ENCODE measurements around the gene DHX58. TPM values are rescaled to one million over a fixed set of nuclear protein-coding genes. Genes with fewer than 3 reads are reported as not detected.

DHX58 gene
- total and polyA plus RNA-seq, 4 experiments from 2014 or later, result 11.9 to 43.3 (median 30.5) TPM

- no peaks in the 10 kb centered on the region for H3K27me3 ChIP-seq (ENCODE audit: insufficient read depth, low read length)
- DNase-seq, result no peak
- H3K4me3 Mint-ChIP-seq, result no peak overlapping the region
- H3K4me1 ChIP-seq (ENCODE audit: insufficient read depth, low read length), result no peaks in the 10 kb centered on the region
- no peaks in the 10 kb centered on the region for H3K9me3 ChIP-seq (ENCODE audit: control insufficient read depth in 1 of 2, low read length in 2 of 2)
- H3K27me3 Mint-ChIP-seq, result peaks cover 6 to 12% of the 10 kb centered on the region in 2 donors
- no peak overlapping the region for H3K4me3 ChIP-seq (ENCODE audit: low read length in 2 of 2)
- no peaks in the 10 kb centered on the region for H3K4me1 Mint-ChIP-seq
- CTCF ChIA-PET (ENCODE audit: partially characterized antibody), result no interaction called here
- POLR2A ChIA-PET (ENCODE audit: partially characterized antibody), result no interaction called here
- H3K27ac Mint-ChIP-seq, result no peak overlapping the region
- H3K27ac ChIP-seq (ENCODE audit: low read depth, low read length), result no peak overlapping the region
- H3K36me3 Mint-ChIP-seq, result no peaks in the 10 kb centered on the region
- no peaks in the 10 kb centered on the region for H3K9me3 Mint-ChIP-seq
- no peaks in the 10 kb centered on the region for H3K36me3 ChIP-seq (ENCODE audit: insufficient read depth, low read length)
- intact Hi-C loops (cut with micrococcal nuclease), result no loop called here
Measured at GRCh38 chr17:42087736-42088705, 24.5 kb downstream of the DHX58 start.

GRCh38 chr17:42087042-42087701 is 25.3 kb downstream of the DHX58 start:
- no peaks in the 10 kb centered on the region for H3K36me3 ChIP-seq (ENCODE audit: insufficient read depth, low read length)
- H3K9me3 Mint-ChIP-seq, result no peaks in the 10 kb centered on the region
- intact Hi-C loops (cut with micrococcal nuclease), result no loop called here
- H3K36me3 Mint-ChIP-seq, result no peaks in the 10 kb centered on the region
- DNase-seq, result no peak
- ChIA-PET POLR2A (ENCODE audit: partially characterized antibody) (no interaction called here), CTCF (ENCODE audit: partially characterized antibody) (no interaction called here)
- no peaks in the 10 kb centered on the region for H3K4me1 Mint-ChIP-seq
- no peak overlapping the region for H3K27ac Mint-ChIP-seq
- no peaks in the 10 kb centered on the region for H3K27me3 ChIP-seq (ENCODE audit: insufficient read depth, low read length)
- H3K4me3 Mint-ChIP-seq, result no peak overlapping the region
- H3K9me3 ChIP-seq (ENCODE audit: control insufficient read depth in 1 of 2, low read length in 2 of 2), result no peaks in the 10 kb centered on the region
- no peaks in the 10 kb centered on the region for H3K4me1 ChIP-seq (ENCODE audit: insufficient read depth, low read length)
- no peak overlapping the region for H3K27ac ChIP-seq (ENCODE audit: low read depth, low read length)
- no peak overlapping the region for H3K4me3 ChIP-seq (ENCODE audit: low read length in 2 of 2)
- peaks cover 6 to 12% of the 10 kb centered on the region in 2 donors for H3K27me3 Mint-ChIP-seq

- ChIA-PET CTCF (ENCODE audit: partially characterized antibody) (no interaction called here), POLR2A (ENCODE audit: partially characterized antibody) (no interaction called here)
- H3K27me3 ChIP-seq (ENCODE audit: insufficient read depth, low read length), result no peaks in the 10 kb centered on the region
- Mint-ChIP-seq H3K27ac (no peak overlapping the region), H3K9me3 (no peaks in the 10 kb centered on the region), H3K4me3 (no peak overlapping the region), H3K4me1 (no peaks in the 10 kb centered on the region), H3K36me3 (no peaks in the 10 kb centered on the region), H3K27me3 (peaks cover 0 to 4% of the 10 kb centered on the region in 2 donors)
- no peaks in the 10 kb centered on the region for H3K4me1 ChIP-seq (ENCODE audit: insufficient read depth, low read length)
- H3K9me3 ChIP-seq (ENCODE audit: control insufficient read depth in 1 of 2, low read length in 2 of 2), result no peaks in the 10 kb centered on the region
- no peak overlapping the region for H3K4me3 ChIP-seq (ENCODE audit: low read length in 2 of 2)
- intact Hi-C loops (cut with micrococcal nuclease), result no loop called here
- DNase-seq, result no peak
- no peaks in the 10 kb centered on the region for H3K36me3 ChIP-seq (ENCODE audit: insufficient read depth, low read length)
- no peak overlapping the region for H3K27ac ChIP-seq (ENCODE audit: low read depth, low read length)
Measured at GRCh38 chr17:42081516-42082129, 30.9 kb downstream of the DHX58 start.

- no peak overlapping the region for H3K27ac ChIP-seq (ENCODE audit: low read depth, low read length)
- Mint-ChIP-seq H3K27me3 (peaks cover 0 to 11% of the 10 kb centered on the region in 2 donors), H3K9me3 (no peaks in the 10 kb centered on the region), H3K4me1 (no peaks in the 10 kb centered on the region), H3K27ac (no peak overlapping the region), H3K4me3 (no peak overlapping the region), H3K36me3 (no peaks in the 10 kb centered on the region)
- no peak for DNase-seq
- H3K4me1 ChIP-seq (ENCODE audit: insufficient read depth, low read length), result no peaks in the 10 kb centered on the region
- H3K4me3 ChIP-seq (ENCODE audit: low read length in 2 of 2), result no peak overlapping the region
- no peaks in the 10 kb centered on the region for H3K36me3 ChIP-seq (ENCODE audit: insufficient read depth, low read length)
- intact Hi-C loops (cut with micrococcal nuclease), result no loop called here
- ChIA-PET POLR2A (ENCODE audit: partially characterized antibody) (no interaction called here), CTCF (ENCODE audit: partially characterized antibody) (interaction anchor here (0.9 to 2.0 kb wide), 3 partner anchors 19 to 53 kb away, joined by 3 to 6 read pairs (median 3); partner anchors contain the start of gene ZNF385C)
- no peaks in the 10 kb centered on the region for H3K9me3 ChIP-seq (ENCODE audit: control insufficient read depth in 1 of 2, low read length in 2 of 2)
- no peaks in the 10 kb centered on the region for H3K27me3 ChIP-seq (ENCODE audit: insufficient read depth, low read length)
Measured at GRCh38 chr17:42079541-42079940, 33.0 kb downstream of the DHX58 start.

- no peaks in the 10 kb centered on the region for H3K4me1 Mint-ChIP-seq
- no peaks in the 10 kb centered on the region for H3K9me3 Mint-ChIP-seq
- no peak overlapping the region for H3K4me3 ChIP-seq (ENCODE audit: low read length in 2 of 2)
- no peaks in the 10 kb centered on the region for H3K9me3 ChIP-seq (ENCODE audit: control insufficient read depth in 1 of 2, low read length in 2 of 2)
- ChIA-PET POLR2A (ENCODE audit: partially characterized antibody) (no interaction called here), CTCF (ENCODE audit: partially characterized antibody) (no interaction called here)
- H3K27me3 ChIP-seq (ENCODE audit: insufficient read depth, low read length), result no peaks in the 10 kb centered on the region
- H3K4me1 ChIP-seq (ENCODE audit: insufficient read depth, low read length), result no peaks in the 10 kb centered on the region
- peaks cover 5 to 16% of the 10 kb centered on the region in 2 donors for H3K27me3 Mint-ChIP-seq
- no peak overlapping the region for H3K4me3 Mint-ChIP-seq
- no peak overlapping the region for H3K27ac Mint-ChIP-seq
- no peaks in the 10 kb centered on the region for H3K36me3 Mint-ChIP-seq
- no peak overlapping the region for H3K27ac ChIP-seq (ENCODE audit: low read depth, low read length)
- no peaks in the 10 kb centered on the region for H3K36me3 ChIP-seq (ENCODE audit: insufficient read depth, low read length)
- no peak for DNase-seq
- intact Hi-C loops (cut with micrococcal nuclease), result no loop called here
Measured at GRCh38 chr17:42078396-42079043, 34.0 kb downstream of the DHX58 start.

GRCh38 chr17:42077755-42078154 is 34.8 kb downstream of the DHX58 start:
- Histone ChIP-seq H3K27ac (ENCODE audit: low read depth, low read length) (no peak overlapping the region), H3K4me3 (ENCODE audit: low read length in 2 of 2) (no peak overlapping the region), H3K36me3 (ENCODE audit: insufficient read depth, low read length) (no peaks in the 10 kb centered on the region), H3K4me1 (ENCODE audit: insufficient read depth, low read length) (no peaks in the 10 kb centered on the region), H3K27me3 (ENCODE audit: insufficient read depth, low read length) (no peaks in the 10 kb centered on the region), H3K9me3 (ENCODE audit: control insufficient read depth in 1 of 2, low read length in 2 of 2) (no peaks in the 10 kb centered on the region)
- Mint-ChIP-seq H3K4me3 (no peak overlapping the region), H3K27ac (peak overlapping the region in 1 of 7 donors; percentile 29), H3K9me3 (no peaks in the 10 kb centered on the region), H3K27me3 (peaks cover 12 to 22% of the 10 kb centered on the region in 2 donors), H3K36me3 (no peaks in the 10 kb centered on the region), H3K4me1 (peaks cover 0 to 3% (median 0%) of the 10 kb centered on the region in 4 donors)
- CTCF ChIA-PET (ENCODE audit: partially characterized antibody), result no interaction called here
- POLR2A ChIA-PET (ENCODE audit: partially characterized antibody), result no interaction called here
- no peak for DNase-seq
- intact Hi-C loops (cut with micrococcal nuclease), result no loop called here
